PFSK-1 (cell line): ENCODE data around the gene ADAM23.

ENCODE experiments used
- TAF1 ChIP-seq: IDR thresholded peaks from 2 replicates; pipeline ENCODE4 v1.6.1; 2012; ENCODE audit warnings: low read length, control low read depth, borderline replicate concordance; ENCODE audit not compliant: insufficient read depth
- TF ChIP-seq, protein P1 (sequence below), 2 experiments: IDR thresholded peaks; 2 replicates each; pipeline versions ENCODE4 v1.6.1 to v1.8.0; 2011 to 2012; ENCODE audit warnings: low read depth in 2 of 2, low read length in 2 of 2, control low read depth in 1 of 2, inconsistent platforms in 1 of 2, mild to moderate bottlenecking in 1 of 2, moderate library complexity in 1 of 2; ENCODE audit not compliant: insufficient read depth in 1 of 2

DNA sequence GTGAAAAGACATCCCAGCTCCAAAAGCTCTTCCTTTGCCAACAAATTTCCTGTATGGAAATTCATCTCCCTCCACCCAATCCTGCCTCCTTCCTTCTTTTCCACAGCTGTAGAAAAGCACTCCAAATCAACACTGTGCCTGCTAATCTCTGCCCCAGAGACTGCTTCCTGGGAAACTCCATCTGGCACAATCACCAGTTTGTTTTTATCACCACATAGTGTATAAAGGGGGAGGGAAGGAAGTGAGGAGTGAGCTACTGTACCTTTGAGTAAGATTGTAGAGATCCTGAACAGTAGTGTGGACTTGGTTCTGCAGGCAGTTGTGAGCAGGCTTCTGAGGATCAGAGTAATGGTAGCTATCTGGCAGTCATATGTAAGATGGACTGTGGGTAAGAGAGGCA lies 184.3 kb downstream of the ADAM23 start:
- TF ChIP-seq, protein P1, sequence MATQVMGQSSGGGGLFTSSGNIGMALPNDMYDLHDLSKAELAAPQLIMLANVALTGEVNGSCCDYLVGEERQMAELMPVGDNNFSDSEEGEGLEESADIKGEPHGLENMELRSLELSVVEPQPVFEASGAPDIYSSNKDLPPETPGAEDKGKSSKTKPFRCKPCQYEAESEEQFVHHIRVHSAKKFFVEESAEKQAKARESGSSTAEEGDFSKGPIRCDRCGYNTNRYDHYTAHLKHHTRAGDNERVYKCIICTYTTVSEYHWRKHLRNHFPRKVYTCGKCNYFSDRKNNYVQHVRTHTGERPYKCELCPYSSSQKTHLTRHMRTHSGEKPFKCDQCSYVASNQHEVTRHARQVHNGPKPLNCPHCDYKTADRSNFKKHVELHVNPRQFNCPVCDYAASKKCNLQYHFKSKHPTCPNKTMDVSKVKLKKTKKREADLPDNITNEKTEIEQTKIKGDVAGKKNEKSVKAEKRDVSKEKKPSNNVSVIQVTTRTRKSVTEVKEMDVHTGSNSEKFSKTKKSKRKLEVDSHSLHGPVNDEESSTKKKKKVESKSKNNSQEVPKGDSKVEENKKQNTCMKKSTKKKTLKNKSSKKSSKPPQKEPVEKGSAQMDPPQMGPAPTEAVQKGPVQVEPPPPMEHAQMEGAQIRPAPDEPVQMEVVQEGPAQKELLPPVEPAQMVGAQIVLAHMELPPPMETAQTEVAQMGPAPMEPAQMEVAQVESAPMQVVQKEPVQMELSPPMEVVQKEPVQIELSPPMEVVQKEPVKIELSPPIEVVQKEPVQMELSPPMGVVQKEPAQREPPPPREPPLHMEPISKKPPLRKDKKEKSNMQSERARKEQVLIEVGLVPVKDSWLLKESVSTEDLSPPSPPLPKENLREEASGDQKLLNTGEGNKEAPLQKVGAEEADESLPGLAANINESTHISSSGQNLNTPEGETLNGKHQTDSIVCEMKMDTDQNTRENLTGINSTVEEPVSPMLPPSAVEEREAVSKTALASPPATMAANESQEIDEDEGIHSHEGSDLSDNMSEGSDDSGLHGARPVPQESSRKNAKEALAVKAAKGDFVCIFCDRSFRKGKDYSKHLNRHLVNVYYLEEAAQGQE (IDR thresholded peaks at IDR 0.05; ENCODE audit: insufficient read depth in 1 of 2, low read depth in 2 of 2, low read length in 2 of 2) = no peak
- TF ChIP-seq TAF1 = no peak
